ENCODE data around the gene KHDC4. TPM values are rescaled to one million over a fixed set of nuclear protein-coding genes. Genes with fewer than 3 reads are reported as not detected.

The KHDC4 gene
- total and polyA plus RNA-seq, 2 of the 13 experiments (the other 11 are each of a cell fraction or from before 2014, with no cell fraction given): 33.5 to 92.0 TPM

DNA sequence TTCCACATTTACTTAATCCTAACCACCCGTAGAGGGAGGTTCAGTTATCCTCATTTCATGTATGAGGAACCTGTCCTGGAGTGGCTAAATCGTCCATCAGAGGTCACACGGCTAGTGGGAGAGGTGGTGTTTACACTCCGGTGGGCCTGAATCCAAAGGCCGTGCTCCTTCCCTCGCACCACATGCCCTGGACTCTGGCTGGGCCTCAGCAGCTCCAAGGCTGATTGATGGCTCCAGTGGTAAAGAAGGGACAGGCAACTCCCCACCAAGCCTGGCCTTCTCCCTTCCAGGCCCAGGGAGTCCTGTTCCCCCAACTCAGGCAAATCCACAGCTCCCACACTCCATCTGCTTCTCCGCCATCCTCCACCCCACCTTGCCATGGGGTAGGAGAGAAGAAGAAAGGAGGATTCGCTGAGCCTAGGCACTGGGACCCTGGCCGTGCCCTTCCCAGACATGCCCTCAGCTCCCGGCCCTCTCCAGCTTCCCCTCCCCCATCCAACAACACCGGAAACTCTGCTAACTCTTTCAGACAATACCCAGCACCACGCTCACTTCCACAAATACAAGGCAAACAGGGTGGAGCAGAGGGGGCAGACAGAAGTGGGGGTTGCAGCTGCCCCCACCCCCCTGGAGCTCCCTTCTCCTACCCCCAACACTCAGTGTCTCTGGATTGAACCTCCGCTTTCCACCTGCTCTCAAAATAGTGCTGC lies 33.3 kb upstream of the KHDC4 start (continued):
- TF ChIP-seq, protein P1, sequence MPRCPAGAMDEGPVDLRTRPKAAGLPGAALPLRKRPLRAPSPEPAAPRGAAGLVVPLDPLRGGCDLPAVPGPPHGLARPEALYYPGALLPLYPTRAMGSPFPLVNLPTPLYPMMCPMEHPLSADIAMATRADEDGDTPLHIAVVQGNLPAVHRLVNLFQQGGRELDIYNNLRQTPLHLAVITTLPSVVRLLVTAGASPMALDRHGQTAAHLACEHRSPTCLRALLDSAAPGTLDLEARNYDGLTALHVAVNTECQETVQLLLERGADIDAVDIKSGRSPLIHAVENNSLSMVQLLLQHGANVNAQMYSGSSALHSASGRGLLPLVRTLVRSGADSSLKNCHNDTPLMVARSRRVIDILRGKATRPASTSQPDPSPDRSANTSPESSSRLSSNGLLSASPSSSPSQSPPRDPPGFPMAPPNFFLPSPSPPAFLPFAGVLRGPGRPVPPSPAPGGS (CRISPR knock-in tag; IDR thresholded peaks at IDR 0.05): 0 out of 2 replicates have a peak, but pooled peaks have one; percentile 83
- TF ChIP-seq SIN3B (IDR thresholded peaks at IDR 0.05; ENCODE audit: low read length) (no peak), ZBTB8A (CRISPR knock-in tag; IDR thresholded peaks at IDR 0.05; ENCODE audit: borderline replicate concordance, low read depth) (no peak), ZSCAN25 (CRISPR knock-in tag; IDR thresholded peaks at IDR 0.05) (peak; percentile 87), ZHX1 (CRISPR knock-in tag; IDR thresholded peaks at IDR 0.05; ENCODE audit: low read depth) (peak; percentile 84; the same call in 1 of the 2 replicates), SALL2 (CRISPR knock-in tag; IDR thresholded peaks at IDR 0.05) (no peak), ZNF556 (CRISPR knock-in tag; IDR thresholded peaks at IDR 0.05; ENCODE audit: borderline replicate concordance) (no peak), ZNF383 (CRISPR knock-in tag; IDR thresholded peaks at IDR 0.05; ENCODE audit: borderline replicate concordance) (no peak), LRRFIP1 (CRISPR knock-in tag; conservative IDR thresholded peaks at IDR 0.05) (no peak), ZNF274 (CRISPR knock-in tag; IDR thresholded peaks at IDR 0.05) (peak; percentile 74; the same call in 1 of the 2 replicates), ZMAT3 (CRISPR knock-in tag; conservative IDR thresholded peaks at IDR 0.05) (peak; percentile 79; the same call in 1 of the 2 replicates), HIC2 (CRISPR knock-in tag; IDR thresholded peaks at IDR 0.05; ENCODE audit: low read depth) (peak; percentile 80), FOXK2 (IDR thresholded peaks at IDR 0.05) (peak; percentile 47; the same call in 1 of the 2 replicates)
- TF ChIP-seq, protein P2, sequence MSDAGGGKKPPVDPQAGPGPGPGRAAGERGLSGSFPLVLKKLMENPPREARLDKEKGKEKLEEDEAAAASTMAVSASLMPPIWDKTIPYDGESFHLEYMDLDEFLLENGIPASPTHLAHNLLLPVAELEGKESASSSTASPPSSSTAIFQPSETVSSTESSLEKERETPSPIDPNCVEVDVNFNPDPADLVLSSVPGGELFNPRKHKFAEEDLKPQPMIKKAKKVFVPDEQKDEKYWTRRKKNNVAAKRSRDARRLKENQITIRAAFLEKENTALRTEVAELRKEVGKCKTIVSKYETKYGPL (CRISPR knock-in tag; IDR thresholded peaks at IDR 0.05): no peak
- TF ChIP-seq, protein P3, sequence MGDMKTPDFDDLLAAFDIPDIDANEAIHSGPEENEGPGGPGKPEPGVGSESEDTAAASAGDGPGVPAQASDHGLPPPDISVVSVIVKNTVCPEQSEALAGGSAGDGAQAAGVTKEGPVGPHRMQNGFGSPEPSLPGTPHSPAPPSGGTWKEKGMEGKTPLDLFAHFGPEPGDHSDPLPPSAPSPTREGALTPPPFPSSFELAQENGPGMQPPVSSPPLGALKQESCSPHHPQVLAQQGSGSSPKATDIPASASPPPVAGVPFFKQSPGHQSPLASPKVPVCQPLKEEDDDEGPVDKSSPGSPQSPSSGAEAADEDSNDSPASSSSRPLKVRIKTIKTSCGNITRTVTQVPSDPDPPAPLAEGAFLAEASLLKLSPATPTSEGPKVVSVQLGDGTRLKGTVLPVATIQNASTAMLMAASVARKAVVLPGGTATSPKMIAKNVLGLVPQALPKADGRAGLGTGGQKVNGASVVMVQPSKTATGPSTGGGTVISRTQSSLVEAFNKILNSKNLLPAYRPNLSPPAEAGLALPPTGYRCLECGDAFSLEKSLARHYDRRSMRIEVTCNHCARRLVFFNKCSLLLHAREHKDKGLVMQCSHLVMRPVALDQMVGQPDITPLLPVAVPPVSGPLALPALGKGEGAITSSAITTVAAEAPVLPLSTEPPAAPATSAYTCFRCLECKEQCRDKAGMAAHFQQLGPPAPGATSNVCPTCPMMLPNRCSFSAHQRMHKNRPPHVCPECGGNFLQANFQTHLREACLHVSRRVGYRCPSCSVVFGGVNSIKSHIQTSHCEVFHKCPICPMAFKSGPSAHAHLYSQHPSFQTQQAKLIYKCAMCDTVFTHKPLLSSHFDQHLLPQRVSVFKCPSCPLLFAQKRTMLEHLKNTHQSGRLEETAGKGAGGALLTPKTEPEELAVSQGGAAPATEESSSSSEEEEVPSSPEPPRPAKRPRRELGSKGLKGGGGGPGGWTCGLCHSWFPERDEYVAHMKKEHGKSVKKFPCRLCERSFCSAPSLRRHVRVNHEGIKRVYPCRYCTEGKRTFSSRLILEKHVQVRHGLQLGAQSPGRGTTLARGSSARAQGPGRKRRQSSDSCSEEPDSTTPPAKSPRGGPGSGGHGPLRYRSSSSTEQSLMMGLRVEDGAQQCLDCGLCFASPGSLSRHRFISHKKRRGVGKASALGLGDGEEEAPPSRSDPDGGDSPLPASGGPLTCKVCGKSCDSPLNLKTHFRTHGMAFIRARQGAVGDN (CRISPR knock-in tag; IDR thresholded peaks at IDR 0.05): peak; percentile 100
